Measurements from ENCODE around the gene NTMT1.

DNA sequence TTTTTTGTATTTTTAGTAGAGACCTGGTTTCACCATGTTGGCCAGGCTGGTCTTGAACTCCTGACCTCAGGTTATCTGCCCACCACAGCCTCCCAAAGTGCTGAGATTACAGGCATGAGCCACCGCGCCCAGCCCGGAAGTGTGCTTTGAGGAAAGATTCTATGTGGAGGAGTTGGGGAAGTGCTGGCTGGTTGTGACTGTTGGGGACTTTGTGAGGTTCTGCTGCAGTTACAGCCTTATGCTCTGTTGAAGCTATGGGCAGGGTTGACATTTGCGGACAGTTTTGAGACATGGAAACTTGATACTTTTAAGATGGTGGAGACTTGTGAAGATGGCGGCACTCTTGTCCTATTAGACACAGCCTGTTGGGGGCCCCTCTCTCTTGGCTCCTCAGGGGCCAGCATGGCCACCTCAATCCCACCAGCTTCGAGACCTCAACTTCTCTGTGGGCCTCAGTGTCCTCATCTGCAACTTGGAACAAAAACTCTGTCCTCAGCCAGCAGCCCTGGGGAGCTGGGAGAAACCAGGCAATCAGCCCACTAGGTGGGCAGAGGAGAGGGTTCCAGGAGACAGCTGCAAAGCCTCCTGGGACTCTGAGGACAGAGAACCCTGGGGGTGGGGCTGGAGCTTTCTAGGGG lies 29.9 kb upstream of the NTMT1 start:
- TF ChIP-seq SIN3A (IDR thresholded peaks at IDR 0.05; ENCODE audit: low read depth): no peak
- TF ChIP-seq, protein P1, sequence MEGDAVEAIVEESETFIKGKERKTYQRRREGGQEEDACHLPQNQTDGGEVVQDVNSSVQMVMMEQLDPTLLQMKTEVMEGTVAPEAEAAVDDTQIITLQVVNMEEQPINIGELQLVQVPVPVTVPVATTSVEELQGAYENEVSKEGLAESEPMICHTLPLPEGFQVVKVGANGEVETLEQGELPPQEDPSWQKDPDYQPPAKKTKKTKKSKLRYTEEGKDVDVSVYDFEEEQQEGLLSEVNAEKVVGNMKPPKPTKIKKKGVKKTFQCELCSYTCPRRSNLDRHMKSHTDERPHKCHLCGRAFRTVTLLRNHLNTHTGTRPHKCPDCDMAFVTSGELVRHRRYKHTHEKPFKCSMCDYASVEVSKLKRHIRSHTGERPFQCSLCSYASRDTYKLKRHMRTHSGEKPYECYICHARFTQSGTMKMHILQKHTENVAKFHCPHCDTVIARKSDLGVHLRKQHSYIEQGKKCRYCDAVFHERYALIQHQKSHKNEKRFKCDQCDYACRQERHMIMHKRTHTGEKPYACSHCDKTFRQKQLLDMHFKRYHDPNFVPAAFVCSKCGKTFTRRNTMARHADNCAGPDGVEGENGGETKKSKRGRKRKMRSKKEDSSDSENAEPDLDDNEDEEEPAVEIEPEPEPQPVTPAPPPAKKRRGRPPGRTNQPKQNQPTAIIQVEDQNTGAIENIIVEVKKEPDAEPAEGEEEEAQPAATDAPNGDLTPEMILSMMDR (IDR thresholded peaks at IDR 0.05 in 2 of 3, conservative IDR thresholded peaks at IDR 0.05 in 1 of 3; ENCODE audit: borderline replicate concordance in 1 of 3, insufficient read depth in 1 of 3, low read depth in 2 of 3, low read length in 2 of 3): no peak
- TF ChIP-seq EZH2 (IDR thresholded peaks at IDR 0.05): no peak
- TF ChIP-seq RAD21 (IDR thresholded peaks at IDR 0.05; ENCODE audit: low read depth): no peak
- TF ChIP-seq, protein P2, sequence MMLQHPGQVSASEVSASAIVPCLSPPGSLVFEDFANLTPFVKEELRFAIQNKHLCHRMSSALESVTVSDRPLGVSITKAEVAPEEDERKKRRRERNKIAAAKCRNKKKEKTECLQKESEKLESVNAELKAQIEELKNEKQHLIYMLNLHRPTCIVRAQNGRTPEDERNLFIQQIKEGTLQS (IDR thresholded peaks at IDR 0.05): no peak
- no peak for TF ChIP-seq POLR2A (IDR thresholded peaks at IDR 0.05; ENCODE audit: borderline replicate concordance, extremely low read depth, insufficient read depth, insufficient read length)
- no peak for TF ChIP-seq JUND (IDR thresholded peaks at IDR 0.05)
- no peak for TF ChIP-seq EZH2phosphoT487 (IDR thresholded peaks at IDR 0.05; ENCODE audit: borderline replicate concordance)

All from HCT116 (cell line).